Large intestine (tissue), 3 donors: ENCODE measurements around the gene VPS37B. TPM values are rescaled to one million over a fixed set of nuclear protein-coding genes. Genes with fewer than 3 reads are reported as not detected.
"Not testable (repeated sequence)": the region's sequence is repeated elsewhere in the genome, so short reads cannot be mapped to it uniquely, and the experiment has no call there.

Source experiments
- DNase-seq, 2 donors: peaks; one replicate each; pipeline versions ENCODE4 v3.0.0 to v3.0.0-alpha.2; 2013
- H3K27ac ChIP-seq: one replicate; pipeline ENCODE4 v1.5.1; 2013; ENCODE audit warnings: low read length
- H3K27me3 ChIP-seq: 2 replicates; pipeline ENCODE4 v1.6.1; 2013; ENCODE audit warnings: low read length; ENCODE audit not compliant: control insufficient read depth, insufficient read depth
- H3K36me3 ChIP-seq: 2 replicates; pipeline ENCODE4 v1.6.1; 2013; ENCODE audit warnings: low read length; ENCODE audit not compliant: control insufficient read depth, insufficient read depth
- H3K4me1 ChIP-seq: one replicate; pipeline ENCODE4 v1.6.1; 2013; ENCODE audit warnings: low read length; ENCODE audit not compliant: control insufficient read depth, insufficient read depth
- H3K4me3 ChIP-seq: one replicate; pipeline ENCODE4 v1.5.1; 2013; ENCODE audit warnings: low read length
- H3K9me3 ChIP-seq: one replicate; pipeline ENCODE4 v1.6.1; 2013; ENCODE audit warnings: mild to moderate bottlenecking, low read depth, low read length, moderate library complexity; ENCODE audit not compliant: control insufficient read depth
- WGBS: methylation state at CpG from one replicate; pipeline ENCODE4 v1.1.5; 2013; ENCODE audit warnings: low lambda C conversion rate; ENCODE audit not compliant: insufficient coverage; 5-methylcytosine and 5-hydroxymethylcytosine counted together
- polyA plus RNA-seq: library from polyadenylated mRNA; unstranded; fragments of 120-200 nt; gene quantifications from one replicate; pipeline ENCODE4 v1.2.1, GENCODE V29; 2013

Gene VPS37B
- polyA plus RNA-seq, 1 donor, result 26.5 TPM

DNA sequence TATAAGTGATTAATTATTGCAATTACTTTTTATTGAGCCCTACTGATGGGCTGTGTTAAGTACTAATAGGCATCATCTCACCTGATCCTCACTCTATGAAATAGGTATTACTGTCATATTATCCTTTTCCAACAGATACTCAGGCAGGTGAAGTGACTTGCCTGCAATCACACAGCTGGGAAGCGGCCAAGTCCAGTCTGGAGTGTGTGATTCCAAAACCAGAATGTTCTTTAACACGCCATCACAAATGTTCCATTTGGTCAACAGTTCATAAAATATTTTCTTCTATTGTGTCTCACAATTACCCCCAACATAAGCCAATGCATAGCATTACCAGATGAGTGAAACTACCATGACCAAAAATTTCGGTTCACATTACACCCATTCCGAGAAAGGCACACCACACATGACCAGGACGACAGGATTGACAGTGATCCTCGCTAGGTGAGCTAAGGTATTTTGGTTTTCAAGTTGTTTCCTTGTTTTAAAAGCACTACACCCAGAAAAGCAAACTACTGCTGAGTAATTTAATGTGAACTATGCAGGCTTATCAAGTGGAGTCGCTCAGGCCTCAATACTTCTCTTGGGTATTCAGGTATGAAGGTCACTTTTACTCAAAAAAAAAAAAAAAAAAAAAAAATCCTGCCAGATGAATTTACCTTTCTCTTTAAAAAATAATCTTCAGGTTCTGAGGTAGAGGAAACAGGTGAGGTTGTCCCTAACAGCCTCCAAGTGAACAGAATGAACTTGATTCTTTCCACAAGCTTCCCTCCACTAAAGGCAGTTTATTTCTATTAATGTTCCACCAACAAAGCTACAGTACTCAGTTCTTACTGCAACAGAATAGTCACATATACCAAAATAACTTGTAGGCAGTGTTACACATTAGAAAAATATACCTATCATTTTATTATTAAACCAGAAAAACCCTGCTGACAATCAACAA, 2.4 kb downstream of the VPS37B start:
- peak overlapping the region; percentile 91 for H3K27ac ChIP-seq
- WGBS, result no CpG with 5 or more reads among the region's 7 CpGs
- peak overlapping the region; percentile 95 for H3K4me3 ChIP-seq
- no peaks in the 10 kb centered on the region for H3K9me3 ChIP-seq
- DNase-seq, result peak in 1 of 2 donors; percentile 74
- peaks cover 52% of the 10 kb centered on the region for H3K4me1 ChIP-seq
- H3K36me3 ChIP-seq, result no peaks in the 10 kb centered on the region
- no peaks in the 10 kb centered on the region for H3K27me3 ChIP-seq

DNA sequence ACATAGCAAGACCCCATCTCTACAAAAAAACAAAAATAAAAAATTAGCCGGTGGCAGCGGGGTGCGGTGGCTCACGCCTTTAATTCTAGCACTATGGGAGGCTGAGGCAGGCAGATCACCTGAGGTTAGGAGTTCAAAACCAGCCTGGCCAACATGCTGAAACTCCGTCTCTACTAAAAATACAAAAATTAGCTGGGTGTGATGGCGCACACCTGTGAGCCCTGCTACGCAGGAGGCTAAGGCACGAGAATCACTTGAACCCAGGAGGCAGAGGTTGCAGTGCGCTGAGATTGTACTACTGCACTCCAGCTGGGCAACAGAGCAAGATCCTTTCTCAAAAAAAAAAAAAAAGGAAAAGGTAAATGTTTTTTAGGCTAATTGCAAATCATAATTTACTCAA, 3.2 kb downstream of the VPS37B start:
- Histone ChIP-seq H3K4me1 (peaks cover 59% of the 10 kb centered on the region), H3K27ac (peak overlapping the region; percentile 91)
- H3K36me3 ChIP-seq, H3K4me3 ChIP-seq, H3K27me3 ChIP-seq, H3K9me3 ChIP-seq, DNase-seq: not testable (repeated sequence)
- no CpG with 5 or more reads among the region's 9 CpGs for WGBS

GRCh38 chr12:122891661-122892525, 4.0 kb downstream of the VPS37B start:
- Histone ChIP-seq H3K4me1 (peaks cover 67% of the 10 kb centered on the region), H3K9me3 (no peaks in the 10 kb centered on the region), H3K36me3 (no peaks in the 10 kb centered on the region), H3K27ac (peak overlapping the region; percentile 66), H3K27me3 (no peaks in the 10 kb centered on the region), H3K4me3 (no peak overlapping the region)
- peak in 1 of 2 donors; percentile 51 for DNase-seq
- WGBS, result no CpG with 5 or more reads among the region's 10 CpGs

DNA sequence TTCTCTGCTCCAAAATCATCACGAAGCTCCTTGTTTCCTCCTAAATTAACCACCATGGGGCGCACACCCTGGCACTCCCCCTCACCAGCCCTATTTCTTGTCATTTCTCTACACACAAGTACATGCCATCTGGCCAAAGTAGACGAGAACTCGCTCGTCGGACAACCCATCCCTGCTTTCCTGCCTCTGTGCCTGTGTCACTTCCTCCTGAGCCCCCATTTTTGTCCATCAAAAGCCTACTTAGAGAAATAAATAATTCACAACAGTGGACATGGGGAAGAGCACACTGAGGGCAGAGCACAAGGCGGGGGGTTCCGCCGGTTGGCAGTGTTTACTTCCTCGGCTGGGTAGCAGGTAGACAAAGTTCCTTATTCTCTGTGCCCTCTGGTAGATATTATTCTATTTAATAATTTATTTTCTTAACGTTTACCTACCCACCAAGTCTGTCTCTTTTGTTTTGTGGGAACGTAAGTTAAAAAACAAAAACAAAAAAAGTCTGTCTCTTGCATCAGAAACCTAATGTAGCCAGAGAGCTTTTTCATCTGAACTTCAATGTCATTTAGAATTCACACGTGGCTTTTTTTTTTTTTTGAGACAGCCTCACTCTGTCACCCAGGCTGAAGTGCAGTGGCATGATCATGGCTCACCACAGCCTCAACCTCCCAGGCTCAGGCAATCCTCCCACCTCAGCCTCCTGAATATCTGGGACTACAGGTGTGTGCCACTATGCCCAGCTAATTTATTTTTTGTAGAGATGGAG, 6.0 kb downstream of the VPS37B start:
- WGBS, result 87% methylated on average over 3 of the region's 13 CpGs
- Histone ChIP-seq H3K4me3 (no peak overlapping the region), H3K4me1 (peaks cover 71% of the 10 kb centered on the region), H3K36me3 (no peaks in the 10 kb centered on the region), H3K9me3 (no peaks in the 10 kb centered on the region), H3K27me3 (no peaks in the 10 kb centered on the region), H3K27ac (no peak overlapping the region)
- DNase-seq, result no peak

GRCh38 chr12:122888232-122888752, 7.6 kb downstream of the VPS37B start:
- WGBS, result 13% methylated on average over 3 of the region's 12 CpGs
- Histone ChIP-seq H3K4me1 (peaks cover 68% of the 10 kb centered on the region), H3K4me3 (no peak overlapping the region), H3K27me3 (no peaks in the 10 kb centered on the region), H3K27ac (peak overlapping the region; percentile 90), H3K36me3 (no peaks in the 10 kb centered on the region), H3K9me3 (no peaks in the 10 kb centered on the region)
- peak; percentile 87 to 94 for DNase-seq

DNA sequence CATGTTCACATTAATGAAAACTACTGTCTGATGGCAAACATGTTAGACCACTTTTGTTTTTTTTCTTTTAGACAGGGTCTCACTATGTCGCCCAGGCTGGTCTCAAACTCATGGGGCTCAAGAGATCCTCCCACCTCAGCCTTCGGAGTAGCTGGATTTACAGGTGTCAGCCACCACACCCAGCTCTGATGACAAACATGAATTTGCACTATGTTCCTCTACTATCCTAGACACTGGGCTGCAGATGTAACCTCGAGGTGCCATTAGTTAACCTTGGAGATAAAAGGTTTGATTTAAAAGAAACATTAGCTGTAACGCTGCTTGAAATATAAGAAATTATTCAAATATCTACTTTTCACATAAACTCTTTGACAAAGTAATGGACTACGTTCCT, 8.1 kb downstream of the VPS37B start:
- Histone ChIP-seq H3K36me3 (no peaks in the 10 kb centered on the region), H3K9me3 (no peaks in the 10 kb centered on the region), H3K27me3 (no peaks in the 10 kb centered on the region), H3K4me3 (no peak overlapping the region), H3K27ac (peak overlapping the region; percentile 90), H3K4me1 (peaks cover 65% of the 10 kb centered on the region)
- 86% methylated on average over 1 of the region's 5 CpGs for WGBS
- DNase-seq, result no peak

- H3K27ac ChIP-seq, result peak overlapping the region; percentile 90
- no peaks in the 10 kb centered on the region for H3K9me3 ChIP-seq
- H3K4me1 ChIP-seq, result peaks cover 59% of the 10 kb centered on the region
- WGBS, result 36% methylated on average over 4 of the region's 10 CpGs
- peak in 1 of 2 donors; percentile 78 for DNase-seq
- H3K4me3 ChIP-seq, result no peak overlapping the region
- H3K27me3 ChIP-seq, result no peaks in the 10 kb centered on the region
- H3K36me3 ChIP-seq, result no peaks in the 10 kb centered on the region
These were observed 8.8 kb downstream of the VPS37B start for GRCh38 chr12:122886851-122887818.

DNA sequence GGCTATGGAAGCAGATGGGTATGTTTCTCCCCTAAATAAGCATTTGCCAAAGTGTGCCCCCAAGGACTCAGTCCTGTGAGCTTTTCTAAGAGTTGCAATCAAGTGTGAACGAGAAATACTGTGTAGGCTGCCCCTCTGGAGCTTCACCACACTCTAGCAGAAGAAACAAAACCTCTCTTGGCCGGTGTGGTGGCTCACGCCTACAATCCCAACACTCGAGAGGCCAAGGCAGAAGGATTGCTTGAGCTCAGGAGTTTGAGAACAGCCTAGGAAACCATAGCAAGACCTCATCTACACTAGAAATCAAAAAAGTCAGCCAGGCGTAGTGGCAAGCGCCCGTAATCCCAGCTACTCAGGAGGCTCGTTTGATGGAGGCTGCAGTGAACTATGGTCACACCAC, 9.8 kb downstream of the VPS37B start:
- no peak for DNase-seq
- Histone ChIP-seq H3K4me3 (no peak overlapping the region), H3K9me3 (no peaks in the 10 kb centered on the region), H3K36me3 (no peaks in the 10 kb centered on the region), H3K27ac (peak overlapping the region; percentile 90), H3K4me1 (peaks cover 50% of the 10 kb centered on the region), H3K27me3 (no peaks in the 10 kb centered on the region)
- no CpG with 5 or more reads among the region's 8 CpGs for WGBS

DNA sequence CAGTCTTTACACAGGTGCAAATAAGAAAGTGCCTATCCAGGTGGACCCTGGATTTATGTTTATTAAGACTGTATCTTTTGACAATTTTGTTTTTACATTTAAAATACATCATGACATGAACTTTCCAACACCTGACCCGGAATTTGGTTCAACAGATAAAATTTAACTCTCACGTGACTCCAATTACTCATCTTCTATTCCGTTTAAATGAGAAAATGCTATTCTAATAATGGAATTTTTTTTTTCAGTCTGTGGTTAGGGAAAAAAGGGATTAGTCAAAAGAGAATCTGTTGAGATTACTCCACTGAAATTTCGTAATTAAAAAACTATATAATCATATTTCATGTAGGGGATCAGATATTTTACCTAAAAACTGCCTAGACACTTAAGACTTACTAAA, 11.1 kb downstream of the VPS37B start:
- no peaks in the 10 kb centered on the region for H3K27me3 ChIP-seq
- H3K9me3 ChIP-seq, result no peaks in the 10 kb centered on the region
- H3K4me1 ChIP-seq, result peaks cover 44% of the 10 kb centered on the region
- no peaks in the 10 kb centered on the region for H3K36me3 ChIP-seq
- no peak overlapping the region for H3K4me3 ChIP-seq
- H3K27ac ChIP-seq, result no peak overlapping the region
- no peak for DNase-seq
- WGBS, result 90% methylated on average over 2 of the region's 4 CpGs
